NCI-H82 (cell line): ENCODE results near the gene ANKRD49.
A peak's percentile ranks its signal among the peaks of the same experiment; 100 is the strongest.
"Not testable (repeated sequence)": the region's sequence is repeated elsewhere in the genome, so short reads cannot be mapped to it uniquely, and the experiment has no call there.

Experiments
- DNase-seq: peaks from one replicate; lab custom pipeline; 2025; lab: John Stamatoyannopoulos, UW

Gene ANKRD49, protein sequence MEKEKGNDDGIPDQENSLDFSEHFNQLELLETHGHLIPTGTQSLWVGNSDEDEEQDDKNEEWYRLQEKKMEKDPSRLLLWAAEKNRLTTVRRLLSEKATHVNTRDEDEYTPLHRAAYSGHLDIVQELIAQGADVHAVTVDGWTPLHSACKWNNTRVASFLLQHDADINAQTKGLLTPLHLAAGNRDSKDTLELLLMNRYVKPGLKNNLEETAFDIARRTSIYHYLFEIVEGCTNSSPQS

DNA sequence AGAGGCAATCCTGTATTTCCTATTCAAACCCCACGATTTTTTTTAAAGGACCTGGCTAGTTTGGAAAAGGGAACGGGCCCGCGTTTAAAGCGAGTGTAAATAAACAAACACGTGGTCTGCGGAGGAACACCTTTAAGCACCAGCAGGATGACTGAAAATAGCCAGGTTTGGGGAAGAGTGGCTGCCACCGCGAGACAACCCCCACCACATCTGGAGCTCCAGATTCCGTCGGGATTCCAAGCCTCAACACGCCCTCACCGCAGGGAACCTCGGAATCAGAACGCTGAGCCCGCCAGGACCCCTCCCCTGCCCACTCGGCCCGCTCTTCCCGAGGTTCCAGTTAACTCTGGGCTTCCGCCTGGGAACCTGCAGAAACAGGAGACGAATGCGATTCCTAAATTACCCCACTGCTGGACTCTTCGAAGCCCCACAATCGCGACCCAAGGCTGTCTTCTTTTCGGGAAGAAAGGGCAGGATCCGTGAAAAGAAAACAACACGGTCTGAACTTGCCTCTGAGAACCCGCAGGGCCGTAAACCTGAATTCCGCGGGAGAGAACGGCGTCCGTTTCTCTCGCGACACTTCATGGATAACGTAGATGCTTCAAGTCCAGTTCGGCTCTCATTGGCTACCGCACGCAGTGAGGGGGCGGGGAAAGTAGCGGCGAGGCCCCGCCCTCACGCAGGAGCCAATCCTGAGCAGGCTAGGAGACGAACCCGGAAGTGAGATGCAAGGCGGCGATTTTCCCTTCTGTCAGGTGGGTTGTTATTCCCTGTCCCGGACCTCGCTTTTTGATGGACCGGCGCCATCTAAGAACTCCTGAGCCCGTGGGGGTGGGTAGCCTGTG is at the start of gene ANKRD49, which contains the start of gene MRE11:
ANKRD49 (plus strand) TSS at position 704 of the 845 bp plus-strand sequence. CDS start 2,710 bp downstream, outside the sequence.
MRE11 (minus strand) TSS at position 564 of the 845 bp plus-strand sequence. CDS start 1,043 bp downstream, outside the sequence.
- peak; percentile 97 for DNase-seq

DNA sequence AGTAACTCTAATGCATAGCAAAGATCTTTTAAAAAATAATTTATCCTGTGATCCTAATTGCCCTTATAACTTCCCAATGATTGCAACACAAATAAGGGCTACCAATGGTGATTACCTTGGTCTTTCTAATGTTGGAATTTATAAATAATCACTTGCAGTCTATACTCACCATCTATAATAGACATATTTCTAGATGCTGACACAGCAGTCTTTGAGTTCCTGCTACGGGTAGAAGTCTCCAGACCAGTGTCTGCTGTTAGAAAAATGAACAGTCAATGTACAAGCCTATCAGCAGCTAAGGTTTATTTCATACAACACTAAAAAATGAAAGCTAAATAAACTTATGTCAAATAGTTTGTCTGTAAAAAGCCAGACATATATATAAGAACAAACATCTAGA is 48.1 kb upstream of the ANKRD49 start:
- DNase-seq, result no peak

DNA sequence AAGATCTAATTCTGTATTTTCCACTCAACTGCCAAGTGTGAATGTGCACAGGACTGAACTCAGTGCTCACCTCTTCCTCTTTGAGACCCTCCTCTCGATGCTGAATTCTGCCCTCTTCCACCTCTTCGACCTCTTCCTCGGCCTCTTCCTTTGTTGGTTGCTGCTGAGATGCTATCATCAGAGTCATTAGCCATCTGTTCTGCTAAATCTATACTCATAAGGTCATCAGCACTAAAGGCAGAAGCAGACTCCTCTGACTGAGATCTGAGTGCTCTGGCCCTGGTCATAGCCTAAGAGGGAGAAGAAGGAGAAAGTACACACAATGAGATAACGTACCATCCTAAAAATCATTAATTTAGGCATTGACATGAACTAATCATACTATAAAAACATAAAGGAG is 46.6 kb upstream of the ANKRD49 start:
- peak; percentile 19 for DNase-seq

DNA sequence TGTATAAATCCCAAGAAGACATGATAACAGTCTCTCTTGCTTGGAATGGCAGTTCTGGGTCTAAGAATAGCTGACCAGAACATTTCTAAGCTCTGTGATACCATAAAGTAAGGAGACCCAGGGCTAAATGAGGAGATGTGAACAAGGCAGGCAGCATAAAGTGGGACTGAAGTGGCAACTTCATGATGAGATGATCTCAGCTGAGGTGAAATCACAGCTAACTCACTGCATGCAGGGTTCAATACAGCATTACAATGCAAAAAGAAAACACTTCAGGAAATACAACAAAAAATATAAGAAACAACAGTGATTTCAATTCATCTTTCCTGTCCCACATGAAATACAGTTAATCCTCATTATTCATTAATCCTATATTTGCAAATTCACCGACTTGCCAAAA is 44.8 kb upstream of the ANKRD49 start:
- DNase-seq, result no peak

DNA sequence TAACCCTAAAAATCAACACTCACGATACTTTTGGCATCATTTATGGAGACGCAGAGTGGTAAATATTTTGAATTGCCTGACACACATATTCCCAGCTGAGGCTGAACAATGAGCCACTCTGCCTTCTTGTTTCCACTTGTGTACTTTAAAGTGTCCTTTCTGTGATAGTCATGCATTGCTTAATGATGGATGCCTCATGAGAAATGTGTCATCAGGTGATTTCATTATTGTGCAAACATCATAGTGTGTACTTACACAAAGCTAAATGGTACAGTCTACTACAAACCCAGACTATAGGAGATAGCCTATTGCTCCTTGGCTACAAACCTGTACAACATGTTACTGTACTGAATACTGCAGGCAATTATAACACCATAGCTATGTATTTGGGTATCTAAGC is 44.3 kb upstream of the ANKRD49 start:
- DNase-seq, result no peak

DNA sequence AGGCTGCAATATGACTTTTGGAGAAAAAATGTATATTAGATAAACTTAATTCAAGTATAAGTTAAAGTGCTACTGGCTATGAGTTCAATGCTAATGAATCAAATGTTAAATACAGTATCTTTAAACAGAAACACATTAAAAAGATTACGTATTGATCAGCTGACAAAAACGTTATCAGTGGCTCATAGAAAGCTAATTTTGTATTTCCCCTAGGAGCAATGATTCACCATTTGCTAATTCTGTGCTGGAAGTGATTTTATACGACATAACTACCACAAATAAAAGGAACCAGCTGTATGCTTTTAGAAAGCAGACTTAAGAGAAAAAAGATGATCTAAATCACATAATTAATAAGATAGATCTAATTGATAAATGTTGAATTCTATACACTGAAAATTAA is 43.7 kb upstream of the ANKRD49 start:
- no peak for DNase-seq

DNA sequence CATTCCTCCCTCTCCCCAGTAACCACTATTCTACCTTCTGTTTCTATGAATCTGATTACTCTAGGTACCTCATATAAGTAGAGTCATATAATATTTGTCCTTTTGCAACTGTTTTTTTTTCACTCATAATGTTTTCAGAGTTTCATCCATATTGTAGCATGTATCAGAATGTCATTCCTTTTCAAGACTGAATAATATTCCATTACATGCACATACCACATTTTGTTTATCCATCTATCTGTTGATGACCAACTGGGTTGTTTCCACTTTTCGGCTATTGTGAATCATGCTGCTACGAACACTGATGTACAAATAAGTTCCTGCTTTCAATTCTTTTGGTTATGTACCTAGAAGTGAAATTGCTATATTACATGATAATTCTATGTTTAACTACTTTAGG is 40.8 kb upstream of the ANKRD49 start:
- no peak for DNase-seq

DNA sequence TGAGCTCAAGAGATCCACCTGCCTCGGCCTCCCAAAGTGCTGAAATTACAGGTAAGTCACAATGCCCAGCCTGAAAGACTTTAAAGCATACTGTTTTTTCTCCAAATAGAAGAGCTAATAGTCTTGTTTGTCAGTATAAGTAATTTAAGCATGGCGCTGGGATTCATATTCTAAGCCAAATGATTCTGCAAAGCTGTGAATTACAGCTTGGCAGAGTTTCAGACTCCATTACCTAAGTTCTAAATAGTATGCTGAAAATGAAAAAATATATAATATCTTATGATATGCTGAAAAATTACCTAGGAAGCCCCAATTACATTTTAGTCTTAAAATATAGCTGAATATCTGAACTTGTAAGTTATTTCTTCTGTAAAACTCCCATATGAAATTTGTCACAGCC is 39.5 kb upstream of the ANKRD49 start:
- no peak for DNase-seq

DNA sequence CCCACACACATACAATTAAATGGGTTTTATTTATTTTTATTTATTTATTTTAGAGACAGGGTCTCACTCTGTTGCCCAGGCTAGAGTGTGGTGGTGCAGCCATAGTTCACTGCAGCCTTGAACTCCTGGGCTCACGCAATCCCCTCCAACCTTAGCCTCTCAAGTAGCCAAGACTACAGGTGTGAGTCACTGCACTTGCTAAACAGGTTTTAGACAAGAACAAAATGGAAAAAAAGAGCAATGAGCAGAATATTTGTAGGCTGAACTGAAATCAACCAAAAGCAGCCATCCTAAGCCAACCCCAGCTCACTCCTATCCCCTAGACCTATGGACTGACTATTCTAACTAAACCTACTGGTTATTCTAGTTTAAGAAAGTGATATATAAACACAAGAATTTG is 37.9 kb upstream of the ANKRD49 start:
- DNase-seq, result no peak

DNA sequence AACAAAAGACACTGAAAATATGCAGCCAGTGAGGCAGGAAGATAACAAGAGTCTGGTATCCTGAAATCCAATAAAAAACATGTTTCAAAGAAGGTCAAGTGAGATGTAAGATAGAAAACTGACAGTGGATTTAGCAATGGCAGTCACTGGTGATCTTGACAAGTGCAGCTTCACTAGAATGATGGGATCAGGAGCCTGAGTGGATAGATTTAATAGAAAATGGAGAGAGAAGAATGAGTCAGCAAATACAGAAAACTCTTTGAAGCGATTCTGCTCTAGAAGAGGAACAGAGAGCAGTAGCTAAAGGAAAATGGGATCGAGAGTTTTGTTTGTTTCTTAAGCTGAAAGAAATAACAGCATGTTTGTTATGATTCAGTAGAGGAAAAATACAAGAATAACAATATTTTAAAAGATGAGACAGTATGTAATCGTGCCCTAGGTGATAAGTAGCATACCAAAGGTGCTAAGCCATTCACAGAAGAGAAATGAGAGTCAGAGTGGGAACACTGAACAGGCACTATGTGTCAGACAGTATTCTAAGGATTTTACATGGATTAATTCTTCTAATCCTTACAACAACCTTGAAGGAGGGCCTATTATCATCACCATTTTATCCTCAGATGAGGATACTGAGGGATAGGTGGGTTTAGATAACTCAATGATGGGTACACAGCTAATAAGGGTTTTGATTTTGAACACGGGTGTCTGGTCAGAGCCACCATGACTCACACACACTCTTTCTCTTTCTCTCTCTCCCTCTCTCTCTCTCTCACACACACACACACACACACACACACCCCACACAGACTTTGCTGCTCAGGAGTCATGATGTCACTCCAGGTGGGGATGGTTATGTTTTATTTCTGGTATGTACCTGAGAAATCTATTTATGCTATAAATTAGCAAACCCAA is 36.4 kb upstream of the ANKRD49 start:
- peak; percentile 23 for DNase-seq

DNA sequence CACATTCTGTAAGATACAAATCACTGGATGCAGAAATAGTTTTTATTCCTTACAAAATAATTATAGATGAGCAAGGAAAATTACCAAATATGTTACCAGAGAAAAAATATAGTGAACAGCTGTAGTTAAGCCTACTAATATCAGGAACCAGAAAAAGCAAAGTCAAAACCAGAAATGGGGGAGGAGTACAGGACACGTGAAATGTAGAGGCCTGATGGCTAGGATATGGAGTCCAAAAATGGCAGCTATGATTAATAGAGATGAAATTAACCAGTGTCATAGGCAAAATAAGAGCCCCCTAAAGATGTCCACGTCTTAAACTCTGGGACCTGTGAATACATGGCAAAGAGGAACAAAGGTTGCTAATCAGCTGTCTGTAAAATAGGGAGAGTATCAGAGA is 34.2 kb upstream of the ANKRD49 start:
- DNase-seq, result no peak

DNA sequence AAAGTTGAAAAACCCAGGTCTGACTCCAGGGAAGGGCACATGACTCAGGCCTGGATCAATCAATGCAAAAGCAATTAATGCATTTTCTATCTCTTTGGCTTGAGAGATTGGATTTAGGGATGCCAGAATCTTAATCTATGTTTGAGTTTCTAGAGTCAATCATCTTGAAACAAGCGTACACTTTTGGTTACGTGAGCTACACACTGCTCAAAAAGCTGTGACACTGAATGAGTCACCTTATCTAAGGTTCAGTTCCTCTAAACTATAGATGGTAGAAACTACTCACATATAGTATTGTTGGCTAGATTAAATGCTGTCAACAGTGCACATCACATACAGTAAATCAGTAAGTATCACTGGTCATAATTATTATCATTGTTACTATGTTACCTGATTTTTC is 24.4 kb upstream of the ANKRD49 start:
- DNase-seq, result no peak

DNA sequence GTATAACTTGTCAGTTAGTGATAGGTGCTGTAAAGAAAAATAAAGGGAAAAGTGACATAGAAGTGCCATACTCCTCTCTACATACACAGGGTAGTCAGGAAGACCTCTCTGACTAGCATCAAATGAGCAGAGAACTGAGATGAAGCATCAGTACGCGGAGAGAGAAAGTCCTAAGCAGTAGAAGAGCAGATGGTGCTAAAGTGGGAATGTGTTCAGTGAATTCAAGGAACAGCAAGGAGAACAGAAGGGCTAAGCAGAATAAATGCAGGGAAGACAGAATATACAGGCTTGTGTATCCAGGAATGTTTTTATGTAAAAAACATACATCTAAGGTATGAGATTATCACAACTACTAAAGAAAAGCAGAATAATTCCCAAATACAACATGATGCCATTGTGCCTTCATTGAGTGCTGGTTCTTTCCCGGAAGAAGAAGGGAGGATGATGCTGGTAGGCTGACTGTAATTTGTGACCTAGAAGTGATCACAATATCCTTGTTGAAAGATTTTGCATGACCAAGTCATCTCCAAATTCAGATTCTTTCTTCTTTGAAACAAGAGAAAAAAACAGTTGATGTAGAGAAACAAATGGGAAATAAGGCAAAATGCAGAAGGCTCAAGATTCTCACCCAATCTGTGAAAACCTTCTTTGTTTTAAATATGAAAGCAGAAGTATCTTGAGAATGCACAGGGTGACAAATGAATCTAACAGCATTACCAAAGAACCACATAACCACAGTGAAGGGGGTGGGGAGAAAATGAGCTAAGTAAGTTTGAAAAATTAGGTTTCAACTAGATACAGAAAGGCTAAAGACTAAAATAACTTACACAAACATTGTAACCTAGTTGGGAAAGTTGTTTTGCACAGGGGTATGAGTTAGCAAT is 20.6 kb upstream of the ANKRD49 start:
- no peak for DNase-seq

DNA sequence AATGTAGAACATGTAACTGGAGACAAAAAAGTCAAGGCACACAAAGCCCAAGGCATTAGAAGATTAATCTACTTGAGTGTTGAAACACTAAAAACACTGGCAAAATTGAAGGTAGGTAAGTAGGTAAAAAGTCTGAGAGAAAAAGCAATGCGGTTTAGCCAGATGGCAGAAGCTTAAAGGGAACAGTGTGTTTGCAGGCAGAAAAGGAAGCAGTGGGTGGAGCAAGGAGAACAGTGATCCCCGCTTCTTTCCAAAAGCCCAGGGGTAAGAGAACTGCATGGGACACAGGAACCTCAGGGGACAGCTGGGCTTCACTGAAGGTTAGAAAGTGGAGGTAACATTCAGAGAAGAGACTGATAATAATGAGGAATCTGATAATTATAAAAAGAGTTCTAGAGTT is 16.2 kb upstream of the ANKRD49 start:
- DNase-seq, result peak; percentile 15

DNA sequence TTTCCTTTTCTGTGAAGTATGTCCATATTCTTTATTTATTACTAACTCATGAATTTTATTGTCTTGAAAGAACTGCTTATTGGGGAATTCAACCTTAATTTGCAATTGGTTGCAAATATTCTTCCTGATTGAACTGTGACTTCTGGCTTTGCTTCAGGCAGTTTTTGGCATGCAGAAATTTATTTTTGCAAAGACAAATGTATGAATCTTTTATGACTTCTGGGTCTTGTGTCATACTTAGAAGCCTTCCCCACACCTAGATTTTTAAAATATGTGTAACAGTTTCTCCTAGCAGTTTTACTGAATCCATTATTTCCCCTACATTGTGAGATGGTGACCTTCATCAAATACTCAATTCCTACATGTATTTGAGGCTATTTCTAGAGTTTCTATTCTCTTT is 12.4 kb upstream of the ANKRD49 start:
- no peak for DNase-seq

DNA sequence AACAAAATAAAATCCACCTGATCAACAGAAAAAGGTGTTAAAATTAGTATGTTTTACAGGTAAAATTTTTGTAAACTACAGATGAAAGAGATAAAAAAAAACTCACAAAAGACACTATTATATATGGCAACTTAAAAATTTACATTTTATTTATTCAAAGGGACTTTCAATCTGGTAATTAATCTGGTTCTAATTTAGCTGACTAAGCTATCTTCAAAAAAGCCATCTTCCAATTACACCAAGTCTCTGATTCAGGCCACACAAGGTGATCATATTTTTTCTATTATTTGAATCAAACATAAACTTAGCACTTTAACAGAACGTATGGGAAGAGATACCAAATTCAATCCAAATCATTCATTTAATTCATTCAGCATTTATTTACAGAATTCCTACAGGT is 7.7 kb upstream of the ANKRD49 start:
- no peak for DNase-seq

DNA sequence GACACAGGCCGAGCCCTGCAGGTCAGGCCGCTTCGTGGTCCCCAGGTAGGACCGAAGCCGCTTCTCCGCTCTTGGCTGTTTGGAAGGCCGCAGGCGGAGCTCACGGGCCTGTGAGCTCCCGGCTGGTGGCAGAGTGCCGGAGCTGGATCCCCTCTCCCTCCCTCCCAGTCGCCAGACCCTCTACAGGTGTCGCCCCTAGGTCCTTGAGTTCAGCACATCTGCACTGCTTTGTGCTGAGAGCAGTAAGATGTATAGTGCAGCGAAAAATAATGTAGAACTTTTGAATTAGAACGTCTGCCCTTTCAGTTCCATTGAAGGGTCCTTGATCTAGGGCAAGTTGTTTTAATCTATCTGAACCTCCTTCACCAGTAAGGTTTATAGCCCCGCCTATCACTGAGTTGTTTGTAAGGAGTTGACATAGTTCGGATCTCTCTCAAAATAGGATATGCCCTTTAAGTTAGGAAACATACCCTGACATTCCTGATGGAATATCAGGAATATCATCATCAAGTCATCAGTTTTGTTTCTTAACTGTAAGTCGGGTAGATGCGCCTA is 419 bp downstream of the ANKRD49 start:
- DNase-seq, result peak; percentile 27

DNA sequence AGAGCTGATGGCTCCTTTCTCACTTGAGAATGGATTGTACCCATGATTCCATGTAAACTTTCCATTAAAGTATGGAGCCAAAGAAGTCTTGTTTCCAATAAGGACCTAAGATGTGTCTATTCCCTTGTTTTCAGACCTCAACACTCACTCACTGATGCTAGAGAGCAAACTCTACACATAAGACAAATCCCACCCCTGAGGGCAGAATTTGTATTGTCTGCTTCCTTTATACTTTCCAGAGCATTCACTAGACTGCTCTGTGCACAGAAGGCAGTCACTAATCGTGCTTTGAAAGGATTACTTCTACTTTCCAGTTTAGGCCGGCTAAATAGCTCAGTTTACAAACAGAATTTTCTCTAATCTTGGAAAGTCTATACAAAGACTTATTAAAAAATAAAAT is 6.4 kb downstream of the ANKRD49 start:
- DNase-seq, result peak; percentile 56

DNA sequence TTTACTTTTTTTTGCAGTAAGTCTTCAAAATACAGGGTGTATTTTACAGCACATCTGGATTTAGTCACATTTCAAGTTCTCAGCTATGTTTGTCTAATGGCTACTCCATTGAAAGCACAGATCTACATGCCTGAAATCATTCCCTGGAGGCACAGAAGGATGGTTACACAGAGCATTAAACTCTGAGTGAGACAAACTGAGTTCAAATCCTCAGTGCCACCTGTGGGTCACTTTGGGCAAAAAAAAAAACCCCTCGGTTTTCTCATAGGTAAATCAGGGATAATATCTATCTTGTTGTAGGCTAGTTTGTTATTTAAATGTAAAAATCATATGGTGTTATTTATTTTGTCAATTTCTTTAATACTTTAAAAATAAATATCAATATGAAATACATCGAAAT is 7.7 kb downstream of the ANKRD49 start:
- no peak for DNase-seq

DNA sequence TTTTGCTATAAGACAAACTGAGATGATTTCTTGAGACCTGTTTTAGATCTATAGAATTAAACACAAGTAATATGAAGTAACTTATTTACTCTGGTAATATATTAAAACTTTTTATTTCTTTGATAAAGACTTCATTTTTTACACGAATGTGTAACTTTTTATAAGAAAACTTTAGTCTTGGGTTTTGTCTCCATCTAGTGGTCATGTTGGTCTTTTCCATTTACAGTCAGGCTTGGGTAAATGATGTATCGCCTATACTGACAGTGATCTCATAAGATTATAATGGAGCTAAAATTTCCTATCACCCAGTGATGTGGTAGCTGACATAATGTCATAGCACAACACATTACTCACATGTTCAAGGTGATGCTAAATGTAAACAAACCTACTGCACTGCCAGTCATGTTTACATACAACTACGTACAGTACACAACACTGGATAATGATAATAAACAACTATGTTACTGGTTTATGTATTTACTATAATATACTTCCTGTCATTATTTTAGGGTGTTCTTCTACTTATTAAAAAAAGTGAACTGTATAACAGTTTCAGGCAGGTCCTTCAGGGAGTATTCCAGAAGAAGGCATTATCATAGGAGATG is 11.0 kb downstream of the ANKRD49 start:
- peak; percentile 64 for DNase-seq

DNA sequence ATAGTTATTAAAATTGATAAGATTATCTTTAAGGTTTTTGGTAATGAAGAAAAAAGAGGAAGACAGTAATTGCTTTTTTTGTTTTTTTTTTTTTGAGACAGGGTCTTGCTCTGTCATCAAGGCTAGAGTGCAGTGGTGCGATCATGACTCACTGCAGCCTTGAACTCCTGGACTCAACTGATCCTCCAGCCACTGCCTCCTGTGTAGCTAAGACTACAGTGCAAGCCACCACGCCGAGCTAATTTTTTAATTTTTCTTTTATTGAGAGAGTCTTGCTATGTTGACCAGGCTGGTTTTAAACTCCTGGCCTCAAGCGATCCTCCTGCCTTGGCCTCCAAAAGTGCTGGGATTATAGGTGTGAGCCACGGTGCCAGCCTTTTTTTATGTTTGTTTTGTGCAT is 12.7 kb downstream of the ANKRD49 start:
- not testable (repeated sequence) for DNase-seq
